ENCODE measurements around the gene KIAA0040. TPM values are rescaled to one million over a fixed set of nuclear protein-coding genes. Genes with fewer than 3 reads are reported as not detected.

The KIAA0040 gene
- total RNA-seq, 1 experiment from 2014 or later, result 32.4 TPM

DNA sequence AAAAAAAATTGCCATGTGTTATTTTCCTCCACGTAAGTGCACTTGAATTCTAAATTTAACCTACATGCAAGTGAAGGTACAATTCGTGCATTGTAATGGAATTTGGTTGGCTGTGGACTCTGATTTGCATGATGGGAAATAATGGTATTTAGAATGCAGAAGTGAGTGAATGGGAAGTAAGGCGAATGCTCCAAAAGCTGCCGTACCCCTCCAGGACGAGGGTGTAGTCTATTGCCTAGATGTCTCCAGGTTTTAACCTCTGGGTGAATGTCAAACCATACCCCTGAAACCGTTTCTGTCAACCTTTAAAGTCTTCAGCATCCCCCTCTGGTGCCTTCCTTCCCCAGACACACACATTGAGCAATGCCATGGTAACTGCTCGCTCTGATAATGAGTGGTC, 44.5 kb downstream of the KIAA0040 start:
- ATAC-seq, result no peak
- TF ChIP-seq ELF1 (IDR thresholded peaks at IDR 0.05; ENCODE audit: borderline replicate concordance, low read depth), result no peak
- no peak for TF ChIP-seq SP1 (IDR thresholded peaks at IDR 0.05; ENCODE audit: low read depth)
- TF ChIP-seq, protein P1, sequence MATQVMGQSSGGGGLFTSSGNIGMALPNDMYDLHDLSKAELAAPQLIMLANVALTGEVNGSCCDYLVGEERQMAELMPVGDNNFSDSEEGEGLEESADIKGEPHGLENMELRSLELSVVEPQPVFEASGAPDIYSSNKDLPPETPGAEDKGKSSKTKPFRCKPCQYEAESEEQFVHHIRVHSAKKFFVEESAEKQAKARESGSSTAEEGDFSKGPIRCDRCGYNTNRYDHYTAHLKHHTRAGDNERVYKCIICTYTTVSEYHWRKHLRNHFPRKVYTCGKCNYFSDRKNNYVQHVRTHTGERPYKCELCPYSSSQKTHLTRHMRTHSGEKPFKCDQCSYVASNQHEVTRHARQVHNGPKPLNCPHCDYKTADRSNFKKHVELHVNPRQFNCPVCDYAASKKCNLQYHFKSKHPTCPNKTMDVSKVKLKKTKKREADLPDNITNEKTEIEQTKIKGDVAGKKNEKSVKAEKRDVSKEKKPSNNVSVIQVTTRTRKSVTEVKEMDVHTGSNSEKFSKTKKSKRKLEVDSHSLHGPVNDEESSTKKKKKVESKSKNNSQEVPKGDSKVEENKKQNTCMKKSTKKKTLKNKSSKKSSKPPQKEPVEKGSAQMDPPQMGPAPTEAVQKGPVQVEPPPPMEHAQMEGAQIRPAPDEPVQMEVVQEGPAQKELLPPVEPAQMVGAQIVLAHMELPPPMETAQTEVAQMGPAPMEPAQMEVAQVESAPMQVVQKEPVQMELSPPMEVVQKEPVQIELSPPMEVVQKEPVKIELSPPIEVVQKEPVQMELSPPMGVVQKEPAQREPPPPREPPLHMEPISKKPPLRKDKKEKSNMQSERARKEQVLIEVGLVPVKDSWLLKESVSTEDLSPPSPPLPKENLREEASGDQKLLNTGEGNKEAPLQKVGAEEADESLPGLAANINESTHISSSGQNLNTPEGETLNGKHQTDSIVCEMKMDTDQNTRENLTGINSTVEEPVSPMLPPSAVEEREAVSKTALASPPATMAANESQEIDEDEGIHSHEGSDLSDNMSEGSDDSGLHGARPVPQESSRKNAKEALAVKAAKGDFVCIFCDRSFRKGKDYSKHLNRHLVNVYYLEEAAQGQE (IDR thresholded peaks at IDR 0.05; ENCODE audit: low read depth), result no peak
- TF ChIP-seq EGR1 (IDR thresholded peaks at IDR 0.05; ENCODE audit: low read depth), result no peak
- TF ChIP-seq POLR2AphosphoS5 (IDR thresholded peaks at IDR 0.05; ENCODE audit: low read depth, low read length), result no peak
- no peak for TF ChIP-seq POLR2A (IDR thresholded peaks at IDR 0.05; ENCODE audit: borderline replicate concordance, extremely low read depth, insufficient read depth, insufficient read length)
- no peak for TF ChIP-seq CBX3 (IDR thresholded peaks at IDR 0.05; ENCODE audit: low read depth)
- no peak for TF ChIP-seq EZH2 (IDR thresholded peaks at IDR 0.05)
- TF ChIP-seq CEBPB (IDR thresholded peaks at IDR 0.05; ENCODE audit: low read depth), result no peak
- TF ChIP-seq ZNF274 (IDR thresholded peaks at IDR 0.05; ENCODE audit: low read depth, low read length), result no peak
- TF ChIP-seq ATF3 (IDR thresholded peaks at IDR 0.05), result no peak
- TF ChIP-seq ZBTB33 (IDR thresholded peaks at IDR 0.05; ENCODE audit: extremely low read depth, insufficient replicate concordance, low read length), result no peak
- TF ChIP-seq YY1 (IDR thresholded peaks at IDR 0.05; ENCODE audit: extremely low read depth, insufficient replicate concordance, low read depth, low read length), result no peak
- no peak for TF ChIP-seq FOSL1 (IDR thresholded peaks at IDR 0.05; ENCODE audit: low read depth)
- TF ChIP-seq EZH2phosphoT487 (IDR thresholded peaks at IDR 0.05; ENCODE audit: borderline replicate concordance), result no peak
- TF ChIP-seq, protein P2, sequence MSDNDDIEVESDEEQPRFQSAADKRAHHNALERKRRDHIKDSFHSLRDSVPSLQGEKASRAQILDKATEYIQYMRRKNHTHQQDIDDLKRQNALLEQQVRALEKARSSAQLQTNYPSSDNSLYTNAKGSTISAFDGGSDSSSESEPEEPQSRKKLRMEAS (IDR thresholded peaks at IDR 0.05), result no peak
- TF ChIP-seq JUND (IDR thresholded peaks at IDR 0.05), result no peak
- no peak for TF ChIP-seq RAD21 (IDR thresholded peaks at IDR 0.05; ENCODE audit: low read depth)
- no peak for TF ChIP-seq ZFX (IDR thresholded peaks at IDR 0.05)
- TF ChIP-seq TCF7L2 (IDR thresholded peaks at IDR 0.05; ENCODE audit: borderline replicate concordance, extremely low read depth, insufficient read depth, insufficient read length), result no peak

More for the DNA sequence above, 44.5 kb downstream of the KIAA0040 start:
- POLR2A ChIA-PET, result no interaction called here
- RAD21 ChIA-PET (ENCODE audit: low non-redundant PET in 1 of 2, low total read pairs in 2 of 2, uncharacterized antibody in 2 of 2, unreplicated experiment in 2 of 2), result no interaction called here
- no peaks in the 10 kb centered on the region for H3K79me2 ChIP-seq (ENCODE audit: insufficient read depth, low read length)
- H3K4me2 ChIP-seq (ENCODE audit: low read length), result no peak overlapping the region
- intact Hi-C loops (cut with micrococcal nuclease), result loop anchor here (5.0 kb wide), 1 partner anchor 1694 kb away; no protein-coding TSS in a partner anchor
- no peak overlapping the region for H3K9ac ChIP-seq (ENCODE audit: low read length)
- H3K4me1 ChIP-seq (ENCODE audit: control insufficient read depth in 1 of 2, insufficient read depth in 2 of 2, low read length in 2 of 2), result peaks cover 0 to 9% of the 10 kb centered on the region in 2 experiments; a peak in 2 of 4 replicates
- no peak for DNase-seq (ENCODE audit: low read depth, low spot score)
- peaks cover 9% of the 10 kb centered on the region for H3K27me3 ChIP-seq (ENCODE audit: insufficient read depth, low read length)
- no TSS peak for BruUV-seq (replicated peaks)
- CTCF ChIA-PET, result interaction anchor here (4.1 to 4.2 kb wide), 2 partner anchors 119 to 170 kb away, joined by 33 to 35 read pairs; no protein-coding TSS in a partner anchor
- no peaks in the 10 kb centered on the region for H3K9me3 ChIP-seq (ENCODE audit: control insufficient read depth in 1 of 2, insufficient read depth in 1 of 2, low read depth in 1 of 2, low read length in 2 of 2)
- H3K9me2 ChIP-seq (ENCODE audit: insufficient read depth), result no peaks in the 10 kb centered on the region
- H3K36me3 ChIP-seq (ENCODE audit: control insufficient read depth in 1 of 2, insufficient read depth in 2 of 2, low read length in 2 of 2), result no peaks in the 10 kb centered on the region
- no peak overlapping the region for H2AFZ ChIP-seq (ENCODE audit: low read depth, low read length, poor library complexity, severe bottlenecking)
- no peaks in the 10 kb centered on the region for H4K20me1 ChIP-seq (ENCODE audit: insufficient read depth)
- no peak overlapping the region for H3K4me3 ChIP-seq (replicated peaks in 1 of 2; ENCODE audit: low read depth in 1 of 2, low read length in 2 of 2)
- H3K27ac ChIP-seq (ENCODE audit: low read depth, low read length), result no peak overlapping the region

Data from HCT116 (cell line).